Measurements from ENCODE around the gene TADA2B. TPM values are rescaled to one million over a fixed set of nuclear protein-coding genes. Genes with fewer than 3 reads are reported as not detected.

TADA2B gene
- total and polyA plus RNA-seq, 2 experiments from 2014 or later = 15.4 to 20.1 TPM

- 92% methylated on average over 23 of the region's 23 CpGs for WGBS (ENCODE audit: low lambda C conversion rate, missing lambda C conversion rate)
- Histone ChIP-seq H3K9me3 (ENCODE audit: low read depth) (no peaks in the 10 kb centered on the region), H3K4me2 (no peak overlapping the region), H3K27ac (no peak overlapping the region), H3K4me1 (ENCODE audit: insufficient read depth) (peaks cover 25% of the 10 kb centered on the region), H3K27me3 (no peaks in the 10 kb centered on the region), H3K9me2 (replicated peaks; ENCODE audit: insufficient read depth) (no peaks in the 10 kb centered on the region), H3K4me3 (no peak overlapping the region), H3K79me2 (peaks cover 77% of the 10 kb centered on the region), H3K36me3 (replicated peaks; ENCODE audit: insufficient read depth, low read depth) (no peaks in the 10 kb centered on the region), H2AFZ (no peak overlapping the region), H4K20me1 (ENCODE audit: insufficient read depth, poor library complexity, severe bottlenecking) (peaks cover 76% of the 10 kb centered on the region)
- TF ChIP-seq CTCF (IDR thresholded peaks at IDR 0.05; ENCODE audit: poor library complexity) (no peak), EZH2 (IDR thresholded peaks at IDR 0.05; ENCODE audit: borderline replicate concordance) (no peak), EZH2phosphoT487 (IDR thresholded peaks at IDR 0.05; ENCODE audit: low read depth, severe bottlenecking, unreplicated experiment) (no peak)
- no peak for DNase-seq (ENCODE audit: low spot score)
Measured at GRCh38 chr4:7045961-7046921, 3.1 kb downstream of the TADA2B start.

DNA sequence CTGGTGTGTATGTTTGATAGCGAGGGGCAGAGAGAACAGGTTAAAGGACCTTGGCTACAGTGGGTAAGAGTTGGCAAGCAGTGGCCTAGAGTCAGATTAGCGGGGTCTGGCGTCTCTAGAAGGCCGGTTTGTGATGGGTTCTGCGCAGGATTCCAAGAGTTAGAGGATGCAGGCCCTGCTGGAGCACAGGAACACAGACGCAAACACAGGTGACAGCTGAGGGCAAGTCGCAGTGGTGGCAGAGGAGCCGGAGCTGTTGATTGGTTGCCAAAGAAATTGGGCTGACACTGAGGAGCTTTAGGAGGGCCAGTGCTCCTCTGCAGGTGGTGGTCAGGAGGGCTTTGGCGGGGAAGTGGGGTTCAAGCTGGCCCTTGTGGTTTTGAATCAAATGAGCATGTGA lies 3.8 kb downstream of the TADA2B start:
- no peak overlapping the region for H3K4me2 ChIP-seq
- no peaks in the 10 kb centered on the region for H3K27me3 ChIP-seq
- TF ChIP-seq EZH2phosphoT487 (IDR thresholded peaks at IDR 0.05; ENCODE audit: low read depth, severe bottlenecking, unreplicated experiment) = no peak
- no peaks in the 10 kb centered on the region for H3K36me3 ChIP-seq (replicated peaks; ENCODE audit: insufficient read depth, low read depth)
- no peaks in the 10 kb centered on the region for H3K9me2 ChIP-seq (replicated peaks; ENCODE audit: insufficient read depth)
- peaks cover 19% of the 10 kb centered on the region for H3K4me1 ChIP-seq (ENCODE audit: insufficient read depth)
- H4K20me1 ChIP-seq (ENCODE audit: insufficient read depth, poor library complexity, severe bottlenecking) = peaks cover 76% of the 10 kb centered on the region
- H3K79me2 ChIP-seq = peaks cover 83% of the 10 kb centered on the region
- DNase-seq (ENCODE audit: low spot score) = no peak
- H3K27ac ChIP-seq = no peak overlapping the region
- no peak overlapping the region for H3K4me3 ChIP-seq
- WGBS (ENCODE audit: low lambda C conversion rate, missing lambda C conversion rate) = 90% methylated on average over 9 of the region's 9 CpGs
- H3K9me3 ChIP-seq (ENCODE audit: low read depth) = no peaks in the 10 kb centered on the region
- no peak overlapping the region for H2AFZ ChIP-seq

DNA sequence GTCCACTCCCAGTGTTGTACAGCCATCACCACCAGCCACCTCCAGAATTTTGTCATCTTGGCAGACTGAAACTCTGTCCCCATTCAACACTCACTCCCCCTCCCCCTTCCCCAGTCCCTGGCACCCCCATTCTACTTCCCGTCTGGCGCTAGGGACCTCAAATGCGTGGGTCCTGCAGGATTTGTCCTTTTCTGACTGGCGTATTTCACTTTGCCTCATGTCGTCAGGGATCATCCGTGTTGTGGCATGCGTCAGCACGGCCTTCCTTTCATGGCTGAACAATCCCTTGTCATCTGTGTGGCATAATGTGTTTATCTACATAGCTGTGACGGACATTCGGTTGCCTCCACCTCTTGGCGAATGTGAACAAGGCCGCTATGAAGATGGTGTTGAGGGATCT lies 5.5 kb downstream of the TADA2B start:
- Histone ChIP-seq H3K4me1 (ENCODE audit: insufficient read depth) (peaks cover 17% of the 10 kb centered on the region), H4K20me1 (ENCODE audit: insufficient read depth, poor library complexity, severe bottlenecking) (peaks cover 89% of the 10 kb centered on the region)

More for the DNA sequence above, 5.5 kb downstream of the TADA2B start:
- no peak for TF ChIP-seq EZH2phosphoT487 (IDR thresholded peaks at IDR 0.05; ENCODE audit: low read depth, severe bottlenecking, unreplicated experiment)
- no peak for TF ChIP-seq EZH2 (IDR thresholded peaks at IDR 0.05; ENCODE audit: borderline replicate concordance)
- TF ChIP-seq CTCF (IDR thresholded peaks at IDR 0.05; ENCODE audit: poor library complexity) = no peak
- 96% methylated on average over 12 of the region's 12 CpGs for WGBS (ENCODE audit: low lambda C conversion rate, missing lambda C conversion rate)
- Histone ChIP-seq H3K9me3 (ENCODE audit: low read depth) (no peaks in the 10 kb centered on the region), H3K27ac (no peak overlapping the region), H3K4me3 (no peak overlapping the region), H2AFZ (no peak overlapping the region), H3K36me3 (replicated peaks; ENCODE audit: insufficient read depth, low read depth) (no peaks in the 10 kb centered on the region), H3K9me2 (replicated peaks; ENCODE audit: insufficient read depth) (no peaks in the 10 kb centered on the region), H3K79me2 (peaks cover 98% of the 10 kb centered on the region), H3K4me2 (no peak overlapping the region), H3K27me3 (no peaks in the 10 kb centered on the region)
- no peak for DNase-seq (ENCODE audit: low spot score)

Measured in hepatocyte (in vitro differentiated cells).